HG02642 (cell line): ENCODE results near the gene TBX5.

Experiments used
- ATAC-seq: cut with Tn5 transposase; IDR thresholded peaks from one replicate; pipeline ENCODE4 v1.9.1; 2021; ENCODE audit warnings: mild to moderate bottlenecking; ENCODE audit not compliant: unreplicated experiment, poor library complexity

Gene TBX5

GRCh38 chr12:114335607-114336006, 70.3 kb downstream of the TBX5 start:
- ATAC-seq = no peak

DNA sequence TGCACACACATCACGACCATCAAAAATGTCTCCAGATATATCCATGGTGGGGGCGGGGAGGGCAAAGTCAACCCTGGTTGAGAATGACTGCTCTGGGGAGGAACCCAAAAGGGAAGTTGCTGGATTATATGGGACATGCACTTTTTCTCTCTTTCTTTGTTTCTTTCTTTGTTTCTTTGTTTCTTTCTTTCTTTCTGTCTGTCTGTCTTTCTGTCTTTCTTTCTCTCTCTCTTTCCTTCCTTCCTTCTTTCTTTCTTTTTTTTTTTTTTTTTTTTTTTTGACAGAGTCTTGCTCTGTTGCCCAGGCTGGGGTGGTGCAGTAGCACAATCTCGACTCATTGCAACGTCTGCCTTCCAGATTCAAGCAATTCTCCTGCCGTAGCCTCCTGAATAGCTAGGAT, 71.5 kb downstream of the TBX5 start:
- no peak for ATAC-seq

DNA sequence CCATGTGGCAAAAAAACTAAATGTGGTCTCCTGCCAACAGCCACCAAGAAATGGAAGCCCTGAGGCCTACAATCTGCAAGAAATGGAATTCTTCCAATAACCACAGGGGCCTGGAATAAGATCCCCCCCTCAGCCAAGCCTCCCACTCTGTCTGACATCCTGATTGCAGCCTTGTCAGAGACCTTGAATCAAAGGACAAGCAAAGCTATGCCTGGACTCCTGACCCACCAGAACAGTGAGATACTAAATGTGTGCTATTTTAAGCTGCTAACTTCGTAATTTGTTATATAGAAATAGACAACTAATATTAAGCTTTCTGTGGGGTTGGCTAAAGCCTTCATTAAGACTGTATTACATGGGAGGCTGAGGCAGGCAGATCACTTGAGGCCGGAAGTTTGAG, 77.7 kb downstream of the TBX5 start:
- ATAC-seq = no peak

DNA sequence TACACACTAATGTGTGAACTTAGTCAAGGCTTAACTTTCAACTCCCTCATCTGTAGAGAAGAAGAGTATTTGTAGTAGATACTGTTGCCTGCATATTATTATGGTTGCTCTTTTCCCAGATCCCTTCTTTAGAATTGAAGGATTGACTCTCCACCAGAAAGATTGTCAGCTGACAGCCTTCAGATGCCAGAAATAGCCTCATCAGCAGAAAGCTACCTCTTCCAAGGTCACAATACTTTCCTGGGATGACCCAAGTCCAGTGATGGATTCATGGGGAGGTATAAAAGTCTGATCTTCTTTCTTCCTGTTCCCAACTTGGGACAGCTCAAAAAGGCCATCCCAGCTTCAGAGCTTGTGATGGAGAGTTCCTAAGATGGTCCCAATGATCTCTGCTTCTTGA, 78.2 kb downstream of the TBX5 start:
- ATAC-seq = no peak

DNA sequence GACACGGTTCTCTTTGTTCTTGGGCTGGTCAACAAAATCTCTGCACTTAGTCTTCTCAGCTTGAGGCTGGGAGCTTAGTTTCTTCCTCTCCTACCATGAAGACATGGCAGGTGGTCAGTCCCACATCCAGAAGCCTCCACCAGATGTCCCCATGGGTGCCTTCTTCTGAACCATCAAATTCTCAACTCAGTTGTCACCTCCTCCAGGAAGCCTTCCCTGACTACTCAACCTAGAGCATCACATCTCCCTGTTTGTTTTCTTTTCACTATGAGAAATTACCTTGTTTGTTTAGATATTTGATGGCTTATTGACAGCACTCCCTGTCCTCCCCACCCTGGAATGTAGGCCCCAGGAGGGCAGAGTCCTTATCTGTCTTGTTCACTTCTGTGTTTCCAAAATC, 84.4 kb downstream of the TBX5 start:
- no peak for ATAC-seq

GRCh38 chr12:114320968-114321367, 85.0 kb downstream of the TBX5 start:
- no peak for ATAC-seq

DNA sequence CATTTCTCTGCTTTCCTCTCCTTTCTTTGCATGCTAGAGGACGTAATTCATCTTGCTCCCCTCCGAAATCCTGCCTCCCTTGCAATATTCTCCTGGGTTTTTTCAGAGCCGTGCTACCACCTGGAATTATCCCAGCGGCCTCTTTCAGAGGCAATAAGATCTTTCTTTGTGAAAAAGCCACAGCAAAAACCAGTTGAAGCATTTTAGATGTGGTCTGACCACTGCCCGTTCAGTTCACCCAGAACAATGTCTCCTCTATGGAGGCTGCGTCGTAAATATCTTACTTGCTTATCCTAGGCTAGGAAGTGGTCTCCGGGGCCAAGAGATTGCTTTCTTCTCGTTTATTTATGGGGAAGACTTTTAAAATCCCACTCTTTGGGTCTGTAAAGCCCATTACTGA, 85.8 kb downstream of the TBX5 start:
- ATAC-seq = no peak

GRCh38 chr12:114319422-114319821, 86.5 kb downstream of the TBX5 start:
- no peak for ATAC-seq

DNA sequence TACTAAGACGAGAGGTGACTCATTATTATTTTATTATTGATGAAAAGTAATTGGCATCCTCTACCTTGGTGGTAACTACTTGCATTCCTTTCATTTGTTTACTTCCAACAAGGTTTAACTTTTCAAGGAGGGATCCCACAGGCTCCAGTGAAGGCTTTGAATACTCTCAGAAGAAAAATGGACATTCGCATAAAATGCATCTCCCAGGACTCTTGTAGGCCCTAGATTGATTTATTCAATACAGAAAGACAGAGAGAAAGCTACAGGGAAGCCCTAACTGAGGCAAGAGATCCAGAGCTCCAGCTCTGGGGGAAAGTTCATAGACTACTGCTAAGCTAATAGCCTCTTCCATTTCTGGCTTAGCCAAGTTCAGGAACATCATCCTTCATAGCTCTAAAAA, 87.0 kb downstream of the TBX5 start:
- ATAC-seq = no peak

DNA sequence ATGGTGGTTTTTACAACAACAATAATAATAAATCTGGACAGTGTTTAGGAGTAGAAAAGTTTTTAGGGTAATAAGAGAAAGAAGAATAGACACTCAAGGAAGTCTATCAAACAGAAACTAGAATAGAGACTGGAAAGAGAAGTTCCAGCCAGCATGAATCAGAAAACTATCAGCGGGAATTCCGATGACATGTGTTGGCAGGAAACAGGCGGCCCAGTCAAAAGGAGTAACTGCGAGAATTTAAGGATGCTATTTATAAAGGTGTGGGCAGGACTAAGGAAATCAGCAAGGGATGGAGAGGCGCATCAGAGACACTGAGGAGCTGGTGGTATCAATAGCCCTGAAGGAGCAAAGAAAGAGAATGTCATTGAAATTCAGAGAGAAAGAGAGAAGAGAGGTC, 89.9 kb downstream of the TBX5 start:
- no peak for ATAC-seq

- ATAC-seq = no peak
These were observed 90.8 kb downstream of the TBX5 start for GRCh38 chr12:114314974-114315720.

DNA sequence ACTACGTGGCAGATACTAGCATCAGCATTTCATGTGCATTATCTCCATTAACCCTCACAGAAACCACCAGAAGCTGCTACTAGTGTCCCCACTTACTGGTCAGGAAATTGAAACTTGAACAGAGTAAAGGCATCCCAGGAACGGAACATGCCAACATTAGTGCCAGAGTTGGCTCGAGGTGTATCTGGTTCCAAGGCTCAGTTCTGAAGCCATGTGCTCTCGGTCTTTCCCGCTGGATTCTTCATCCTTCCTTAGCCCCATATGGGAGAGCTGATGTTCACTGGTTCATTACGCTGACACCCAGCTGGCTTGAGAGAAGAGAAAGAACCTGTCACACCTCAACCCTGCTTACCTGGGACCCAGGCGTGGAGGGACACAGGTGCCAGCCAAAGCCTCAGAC, 91.5 kb downstream of the TBX5 start:
- no peak for ATAC-seq

GRCh38 chr12:114313910-114314309, 92.0 kb downstream of the TBX5 start:
- no peak for ATAC-seq

- no peak for ATAC-seq
These were observed 94.0 kb downstream of the TBX5 start for GRCh38 chr12:114311974-114312373.

- no peak for ATAC-seq
These were observed 99.3 kb downstream of the TBX5 start for GRCh38 chr12:114306646-114307045.

- ATAC-seq = no peak
These were observed 100.5 kb downstream of the TBX5 start for GRCh38 chr12:114305446-114305845.
